MM.1S (cell line): ENCODE measurements around the gene REXO4.

ENCODE experiments used
- DNase-seq: peaks from one replicate; pipeline ENCODE4 v3.0.0-alpha.2; 2015
- H2AFZ ChIP-seq: fragments of 300-600 bp; sonication (generic); 2 replicates; pipeline ENCODE4 v1.6.0; 2016; ENCODE audit warnings: antibody characterized with exemption, low read length
- H3F3A ChIP-seq: fragments of 300-600 bp; sonication (generic); 2 replicates; pipeline ENCODE4 v1.6.1; 2016; ENCODE audit warnings: mild to moderate bottlenecking, antibody characterized with exemption, low read length, moderate library complexity, mixed read lengths; ENCODE audit not compliant: insufficient read depth
- H3K27ac ChIP-seq: fragments of 300-600 bp; sonication (generic); 2 replicates; pipeline ENCODE4 v1.5.1; 2016; ENCODE audit warnings: mild to moderate bottlenecking, low read length
- H3K27me3 ChIP-seq: fragments of 300-600 bp; sonication (generic); replicated peaks from 2 replicates; pipeline ENCODE4 v1.6.0; 2016; ENCODE audit warnings: low read length; ENCODE audit not compliant: insufficient read depth
- H3K36me3 ChIP-seq: fragments of 300-600 bp; sonication (generic); replicated peaks from 2 replicates; pipeline ENCODE4 v1.6.1; 2016; ENCODE audit warnings: mild to moderate bottlenecking, low read length, mixed read lengths; ENCODE audit not compliant: insufficient read depth
- H3K4me1 ChIP-seq: fragments of 300-600 bp; sonication (generic); 2 replicates; pipeline ENCODE4 v1.6.1; 2016; ENCODE audit warnings: low read length, mixed read lengths
- H3K4me2 ChIP-seq: fragments of 300-600 bp; sonication (generic); 2 replicates; pipeline ENCODE4 v1.6.0; 2016; ENCODE audit warnings: low read depth, low read length
- H3K4me3 ChIP-seq: fragments of 300-600 bp; sonication (generic); 2 replicates; pipeline ENCODE4 v1.5.1; 2016; ENCODE audit warnings: low read length, mixed read lengths
- H3K79me2 ChIP-seq: fragments of 300-600 bp; sonication (generic); 2 replicates; pipeline ENCODE4 v1.6.1; 2016; ENCODE audit warnings: mixed run types, low read length, mixed read lengths
- H3K9ac ChIP-seq: fragments of 300-600 bp; sonication (generic); 2 replicates; pipeline ENCODE4 v1.6.1; 2016; ENCODE audit warnings: low read length, mixed read lengths
- H3K9me2 ChIP-seq: fragments of 300-600 bp; sonication (generic); replicated peaks from 2 replicates; pipeline ENCODE4 v1.6.1; 2016; ENCODE audit warnings: mild to moderate bottlenecking, low read length, mixed read lengths; ENCODE audit not compliant: insufficient read depth
- H3K9me3 ChIP-seq: fragments of 300-600 bp; sonication (generic); replicated peaks from 2 replicates; pipeline ENCODE4 v1.6.1; 2016; ENCODE audit warnings: mild to moderate bottlenecking, low read length, mixed read lengths; ENCODE audit not compliant: insufficient read depth
- H4K20me1 ChIP-seq: fragments of 300-600 bp; sonication (generic); 2 replicates; pipeline ENCODE4 v1.6.1; 2016; ENCODE audit warnings: mild to moderate bottlenecking, low read length, moderate library complexity, mixed read lengths; ENCODE audit not compliant: insufficient read depth
- CTCF ChIP-seq: fragments of 300-600 bp; sonication (generic); IDR thresholded peaks from 2 replicates; pipeline ENCODE4 v1.5.1; 2016; ENCODE audit warnings: antibody characterized with exemption, low read length, mixed read lengths
- EZH2 ChIP-seq: fragments of 300-600 bp; sonication (generic); optimal IDR thresholded peaks from 2 replicates; pipeline ENCODE3; 2017; ENCODE audit warnings: low read depth, mild to moderate bottlenecking, antibody characterized with exemption, low read length, mixed read lengths
- EZH2phosphoT487 ChIP-seq: fragments of 300-600 bp; sonication (generic); IDR thresholded peaks from 2 replicates; pipeline ENCODE4 v1.6.1; 2018; ENCODE audit warnings: antibody characterized with exemption, low read length

REXO4 gene

DNA sequence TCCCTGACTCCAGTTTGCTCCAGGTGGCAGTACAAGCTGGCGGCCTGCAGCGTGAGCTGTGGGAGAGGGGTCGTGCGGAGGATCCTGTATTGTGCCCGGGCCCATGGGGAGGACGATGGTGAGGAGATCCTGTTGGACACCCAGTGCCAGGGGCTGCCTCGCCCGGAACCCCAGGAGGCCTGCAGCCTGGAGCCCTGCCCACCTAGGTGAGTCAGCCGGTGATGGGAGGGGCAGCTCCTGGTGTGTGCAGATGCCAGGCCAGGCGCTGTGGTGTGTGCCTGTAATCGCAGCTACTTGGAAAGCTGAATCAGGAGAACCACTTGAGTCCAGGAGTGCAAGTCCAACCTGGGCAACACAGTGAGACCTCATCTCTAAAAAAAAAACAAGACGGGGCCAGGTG is 31.9 kb upstream of the REXO4 start:
- Histone ChIP-seq H3K4me2 (no peak overlapping the region), H2AFZ (no peak overlapping the region), H3K27me3 (peaks cover 89% of the 10 kb centered on the region), H3K4me1 (no peaks in the 10 kb centered on the region), H3K9ac (no peak overlapping the region), H3K79me2 (no peaks in the 10 kb centered on the region), H3K36me3 (no peaks in the 10 kb centered on the region), H3F3A (no peaks in the 10 kb centered on the region), H3K9me3 (no peaks in the 10 kb centered on the region), H3K27ac (no peak overlapping the region), H4K20me1 (no peaks in the 10 kb centered on the region), H3K4me3 (no peak overlapping the region), H3K9me2 (no peaks in the 10 kb centered on the region)
- no peak for DNase-seq
- TF ChIP-seq EZH2 (no peak), CTCF (no peak), EZH2phosphoT487 (no peak)

GRCh38 chr9:133448487-133448972 is 30.7 kb upstream of the REXO4 start:
- H3K36me3 ChIP-seq = no peaks in the 10 kb centered on the region
- H3K27ac ChIP-seq = no peak overlapping the region
- no peaks in the 10 kb centered on the region for H3K4me1 ChIP-seq
- no peaks in the 10 kb centered on the region for H3K9me2 ChIP-seq
- H3K9me3 ChIP-seq = no peaks in the 10 kb centered on the region
- no peak overlapping the region for H3K4me2 ChIP-seq
- TF ChIP-seq CTCF = no peak
- TF ChIP-seq EZH2 = no peak
- TF ChIP-seq EZH2phosphoT487 = no peak
- H3K79me2 ChIP-seq = no peaks in the 10 kb centered on the region
- H3K27me3 ChIP-seq = peaks cover 89% of the 10 kb centered on the region
- no peak for DNase-seq
- no peak overlapping the region for H3K9ac ChIP-seq
- H4K20me1 ChIP-seq = no peaks in the 10 kb centered on the region
- H3F3A ChIP-seq = no peaks in the 10 kb centered on the region
- no peak overlapping the region for H3K4me3 ChIP-seq
- no peak overlapping the region for H2AFZ ChIP-seq

- no peaks in the 10 kb centered on the region for H3K4me1 ChIP-seq
- H3K4me3 ChIP-seq = no peak overlapping the region
- TF ChIP-seq EZH2phosphoT487 (no peak), EZH2 (no peak), CTCF (no peak)
- peaks cover 95% of the 10 kb centered on the region for H3K27me3 ChIP-seq
- no peaks in the 10 kb centered on the region for H3K9me2 ChIP-seq
- H2AFZ ChIP-seq = no peak overlapping the region
- H3K9ac ChIP-seq = no peak overlapping the region
- no peak overlapping the region for H3K4me2 ChIP-seq
- no peaks in the 10 kb centered on the region for H3F3A ChIP-seq
- no peaks in the 10 kb centered on the region for H4K20me1 ChIP-seq
- no peak overlapping the region for H3K27ac ChIP-seq
- H3K79me2 ChIP-seq = no peaks in the 10 kb centered on the region
- DNase-seq = no peak
- no peaks in the 10 kb centered on the region for H3K36me3 ChIP-seq
- no peaks in the 10 kb centered on the region for H3K9me3 ChIP-seq
Observed at GRCh38 chr9:133445293-133445969, 27.6 kb upstream of the REXO4 start.
